Hematopoietic multipotent progenitor cell treated with erythropoietin and hydrocortisone succinate and interleukin-3 and kit ligand, for 15 days (in vitro differentiated cells): ENCODE measurements around the gene KIR3DL2.
"Not testable (repeated sequence)": the region's sequence is repeated elsewhere in the genome, so short reads cannot be mapped to it uniquely, and the experiment has no call there.

ENCODE experiments used
- DNase-seq: peaks from one replicate; pipeline ENCODE4 v3.0.0-alpha.2; 2015; ENCODE audit warnings: low spot score

The KIR3DL2 gene

GRCh38 chr19:54850061-54850640 lies at the start of gene KIR3DL2:
Gene KIR3DL2, plus strand, starts transcription at chr19:54850443. Its CDS starts 33 bp downstream, at chr19:54850476.
- not testable (repeated sequence) for DNase-seq

GRCh38 chr19:54803410-54803809 lies 46.8 kb upstream of the KIR3DL2 start, which contains the start of gene KIR2DL4:
Gene KIR2DL4, plus strand, starts transcription at chr19:54803610. Its CDS starts 42 bp downstream, at chr19:54803652.
- DNase-seq = no peak

- DNase-seq = no peak
These were observed 46.1 kb upstream of the KIR3DL2 start for GRCh38 chr19:54804101-54804500.

- DNase-seq = no peak
These were observed 45.7 kb upstream of the KIR3DL2 start for GRCh38 chr19:54804571-54804970.

GRCh38 chr19:54805665-54806515 lies 44.4 kb upstream of the KIR3DL2 start:
- DNase-seq = no peak

GRCh38 chr19:54806516-54806838 lies 43.8 kb upstream of the KIR3DL2 start:
- DNase-seq = no peak

- DNase-seq = not testable (repeated sequence)
These were observed 35.7 kb upstream of the KIR3DL2 start for GRCh38 chr19:54814571-54814970.

GRCh38 chr19:54816251-54816650 lies 34.0 kb upstream of the KIR3DL2 start, which contains the start of gene KIR3DL1:
Gene KIR3DL1, plus strand, starts transcription at chr19:54816468.
- not testable (repeated sequence) for DNase-seq

- no peak for DNase-seq
These were observed 32.3 kb upstream of the KIR3DL2 start for GRCh38 chr19:54817670-54818536.

GRCh38 chr19:54824416-54824815 lies 25.8 kb upstream of the KIR3DL2 start:
- not testable (repeated sequence) for DNase-seq

- not testable (repeated sequence) for DNase-seq
These were observed 24.9 kb upstream of the KIR3DL2 start for GRCh38 chr19:54825326-54825725.

GRCh38 chr19:54828064-54828463 lies 22.2 kb upstream of the KIR3DL2 start:
- DNase-seq = not testable (repeated sequence)

- DNase-seq = not testable (repeated sequence)
These were observed 17.7 kb upstream of the KIR3DL2 start, which contains the start of gene KIR2DS4 for GRCh38 chr19:54832496-54832895. Gene KIR2DS4, plus strand, starts transcription at chr19:54832676.

GRCh38 chr19:54835126-54835525 lies 15.1 kb upstream of the KIR3DL2 start:
- not testable (repeated sequence) for DNase-seq

- not testable (repeated sequence) for DNase-seq
These were observed 12.7 kb upstream of the KIR3DL2 start for GRCh38 chr19:54837522-54837921.

- DNase-seq = not testable (repeated sequence)
These were observed 7.1 kb upstream of the KIR3DL2 start for GRCh38 chr19:54843171-54843570.

- no peak for DNase-seq
These were observed 687 bp downstream of the KIR3DL2 start for GRCh38 chr19:54850930-54851329.

GRCh38 chr19:54851353-54851752 lies 1.1 kb downstream of the KIR3DL2 start:
- no peak for DNase-seq

- not testable (repeated sequence) for DNase-seq
These were observed 5.0 kb downstream of the KIR3DL2 start for GRCh38 chr19:54855241-54855640.

- not testable (repeated sequence) for DNase-seq
These were observed 8.2 kb downstream of the KIR3DL2 start for GRCh38 chr19:54858476-54858875.

GRCh38 chr19:54859421-54859820 lies 9.2 kb downstream of the KIR3DL2 start:
- DNase-seq = not testable (repeated sequence)

GRCh38 chr19:54863459-54863858 lies 13.2 kb downstream of the KIR3DL2 start:
- DNase-seq = not testable (repeated sequence)
